SK-N-SH (cell line): ENCODE measurements around the gene LDLRAP1. TPM values are rescaled to one million over a fixed set of nuclear protein-coding genes. Genes with fewer than 3 reads are reported as not detected.

Experiments
- CTCF ChIA-PET: fragments of 300-600, 350-600 bp; formaldehyde crosslinking; extraction: SDS; loops from one replicate; lab custom pipeline; 2021; lab: Yijun Ruan, JAX
- POLR2A ChIA-PET: fragments of 350-600 bp; sonication (Branson Sonifier 250); formaldehyde crosslinking; extraction: SDS; loops from one replicate; lab custom pipeline; 2020; ENCODE audit warnings: antibody characterized with exemption, inconsistent platforms; lab: Yijun Ruan, JAX
- DNase-seq: peaks from one replicate; pipeline ENCODE4 v3.0.0; 2012
- H2AFZ ChIP-seq: fragments of 200-600 bp; sonication (generic); 2 replicates; pipeline ENCODE4 v1.8.1; 2016; ENCODE audit warnings: antibody characterized with exemption, mild to moderate bottlenecking, low read depth
- H3F3A ChIP-seq: fragments of 200-600 bp; sonication (generic); replicated peaks from 2 replicates; pipeline ENCODE3; 2016; ENCODE audit warnings: antibody characterized with exemption, mild to moderate bottlenecking; ENCODE audit not compliant: insufficient read depth
- H3K27ac ChIP-seq, 2 experiments: fragments of 200-500 bp in 1 of 2; fragments of 200-600 bp in 1 of 2; sonication (Bioruptor generic) in 1 of 2; sonication (generic), shearing (Covaris generic) in 1 of 2; 2 replicates each; pipeline versions ENCODE4 v1.5.1 to v1.6.1; 2014 to 2016; ENCODE audit warnings: low read depth in 2 of 2, inconsistent platforms in 1 of 2, low read length in 1 of 2, mild to moderate bottlenecking in 1 of 2, mixed read lengths in 1 of 2
- H3K27me3 ChIP-seq: fragments of 200-600 bp; sonication (generic), shearing (Covaris generic); 2 replicates; pipeline ENCODE4 v1.6.1; 2016; ENCODE audit warnings: mixed run types; ENCODE audit not compliant: insufficient read depth
- H3K36me3 ChIP-seq, 2 experiments: fragments of 200-500 bp in 1 of 2; fragments of 200-600 bp in 1 of 2; sonication (Bioruptor generic) in 1 of 2; sonication (generic) in 1 of 2; replicated peaks in 1 of 2; 2 replicates each; pipeline versions ENCODE3 to v1.5.1; 2014 to 2016; ENCODE audit warnings: low read length in 1 of 2, mild to moderate bottlenecking in 1 of 2; ENCODE audit not compliant: insufficient read depth in 2 of 2, control insufficient read depth in 1 of 2
- H3K4me1 ChIP-seq, 2 experiments: fragments of 200-500 bp in 1 of 2; fragments of 200-600 bp in 1 of 2; sonication (Bioruptor generic) in 1 of 2; sonication (generic), shearing (Covaris generic) in 1 of 2; 2 replicates each; pipeline versions ENCODE4 v1.5.1 to v1.6.1; 2014 to 2016; ENCODE audit warnings: low read depth in 1 of 2, low read length in 1 of 2, mixed run types in 1 of 2; ENCODE audit not compliant: insufficient read depth in 2 of 2, control insufficient read depth in 1 of 2
- H3K4me2 ChIP-seq: fragments of 200-600 bp; sonication (generic), shearing (Covaris generic); 2 replicates; pipeline ENCODE4 v1.6.1; 2017; ENCODE audit warnings: mixed run types
- H3K4me3 ChIP-seq, 2 experiments: fragments of 200-500 bp in 1 of 2; fragments of 200-600 bp in 1 of 2; sonication (Bioruptor generic) in 1 of 2; sonication (generic), shearing (Covaris generic) in 1 of 2; 2 replicates each; pipeline versions ENCODE4 v1.5.1 to v1.8.1; 2014 to 2016; ENCODE audit warnings: low read depth in 2 of 2, inconsistent platforms in 1 of 2, low read length in 1 of 2, mild to moderate bottlenecking in 1 of 2, mixed read lengths in 1 of 2, moderate library complexity in 1 of 2
- H3K79me2 ChIP-seq: fragments of 200-600 bp; sonication (generic); 2 replicates; pipeline ENCODE4 v1.8.1; 2017; ENCODE audit warnings: mild to moderate bottlenecking; ENCODE audit not compliant: insufficient read depth
- H3K9ac ChIP-seq: fragments of 200-600 bp; sonication (generic); 2 replicates; pipeline ENCODE4 v1.6.1; 2017; ENCODE audit warnings: mixed run types
- H3K9me2 ChIP-seq: fragments of 200-600 bp; sonication (generic); 2 replicates; pipeline ENCODE4 v1.6.1; 2017; ENCODE audit warnings: mixed run types
- H3K9me3 ChIP-seq: fragments of 200-600 bp; sonication (generic); 2 replicates; pipeline ENCODE4 v1.6.1; 2017; ENCODE audit warnings: mixed run types, mild to moderate bottlenecking, moderate library complexity
- H4K20me1 ChIP-seq: fragments of 200-600 bp; sonication (generic); 2 replicates; pipeline ENCODE4 v1.6.1; 2017; ENCODE audit warnings: mild to moderate bottlenecking, mixed run types; ENCODE audit not compliant: insufficient read depth
- CHD2 ChIP-seq: fragments of 150-350 bp; IDR thresholded peaks from 2 replicates; pipeline ENCODE4 v1.6.1; 2018; ENCODE audit warnings: low read length; ENCODE audit not compliant: partially characterized antibody
- ELF1 ChIP-seq: IDR thresholded peaks from 2 replicates; pipeline ENCODE4 v1.4.0; 2012
- FOSL2 ChIP-seq: IDR thresholded peaks from 2 replicates; pipeline ENCODE4 v1.4.0; 2012; ENCODE audit warnings: low read depth, mild to moderate bottlenecking, moderate library complexity, borderline replicate concordance
- GABPA ChIP-seq: IDR thresholded peaks from 2 replicates; pipeline ENCODE4 v1.4.0; 2012; ENCODE audit warnings: low read depth, mild to moderate bottlenecking
- MEF2A ChIP-seq: IDR thresholded peaks from 2 replicates; pipeline ENCODE4 v1.4.0; 2012; ENCODE audit warnings: low read depth, borderline replicate concordance
- NFIC ChIP-seq: IDR thresholded peaks from 2 replicates; pipeline ENCODE4 v1.4.0; 2012; ENCODE audit warnings: borderline replicate concordance
- RAD21 ChIP-seq: IDR thresholded peaks from 2 replicates; pipeline ENCODE4 v1.6.1; 2012; ENCODE audit warnings: mild to moderate bottlenecking, low read length
- RCOR1 ChIP-seq: fragments of 150-350 bp; IDR thresholded peaks from 2 replicates; pipeline ENCODE4 v1.6.1; 2017; ENCODE audit warnings: antibody characterized with exemption, low read length
- SMC3 ChIP-seq: IDR thresholded peaks from 2 replicates; pipeline ENCODE4 v1.6.1; 2012; ENCODE audit warnings: low read depth, low read length, improper control_type of control experiment
- TCF12 ChIP-seq: IDR thresholded peaks from 2 replicates; pipeline ENCODE4 v1.4.0; 2012
- TEAD4 ChIP-seq: IDR thresholded peaks from 2 replicates; pipeline ENCODE4 v1.4.0; 2012; ENCODE audit warnings: mild to moderate bottlenecking, borderline replicate concordance; ENCODE audit not compliant: insufficient read depth
- WGBS: methylation state at CpG from one replicate; pipeline ENCODE4 v1.1.6; 2017; ENCODE audit warnings: low lambda C conversion rate; 5-methylcytosine and 5-hydroxymethylcytosine counted together
- polyA plus RNA-seq, 3 experiments: library from polyadenylated mRNA; depleted of rRNA; stranded (reverse); fragments of >200 nt; gene quantifications; 2 replicates each; pipeline ENCODE4 v1.2.3, GENCODE V29; 2012
- TF ChIP-seq, protein P1 (sequence below): IDR thresholded peaks from 2 replicates; pipeline ENCODE4 v1.4.0; 2012; ENCODE audit warnings: low read depth, borderline replicate concordance
- TF ChIP-seq, protein P2 (sequence below): IDR thresholded peaks from 2 replicates; pipeline ENCODE4; 2012
- TF ChIP-seq, protein P3 (sequence below): IDR thresholded peaks from 2 replicates; pipeline ENCODE4 v1.6.1; 2012; ENCODE audit warnings: mild to moderate bottlenecking, low read depth, low read length, moderate library complexity

LDLRAP1 gene
- polyA plus RNA-seq, 1 of the 3 experiments (the other 2 are of a cell fraction) = 19.1 TPM

DNA sequence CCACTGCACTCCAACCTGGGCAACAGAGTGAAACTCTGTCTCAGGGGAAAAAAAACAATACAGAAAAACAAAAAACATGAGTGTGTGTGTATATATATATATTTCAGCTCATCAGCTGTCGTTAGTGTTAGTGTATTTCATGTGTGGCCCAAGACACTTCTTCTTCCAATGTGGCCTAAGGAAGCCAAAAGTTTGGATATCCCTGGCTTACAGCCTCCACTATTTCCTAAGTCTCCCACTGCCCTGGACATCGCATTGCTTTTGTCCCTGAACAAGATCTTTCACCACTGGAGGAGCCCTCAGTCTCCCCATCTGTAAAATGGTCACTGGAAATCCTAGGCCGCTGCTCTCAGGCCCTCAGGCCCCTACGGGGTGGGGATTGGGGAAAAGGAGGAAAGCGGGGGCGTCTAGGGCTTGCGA is 391 bp upstream of the LDLRAP1 start:
- H3F3A ChIP-seq = no peaks in the 10 kb centered on the region
- 20% methylated on average over 7 of the region's 7 CpGs for WGBS
- H3K9me2 ChIP-seq = no peaks in the 10 kb centered on the region
- H3K9me3 ChIP-seq = no peaks in the 10 kb centered on the region
- no peaks in the 10 kb centered on the region for H3K27me3 ChIP-seq
- H3K9ac ChIP-seq = no peak overlapping the region
- peak overlapping the region; percentile 76 for H3K4me3 ChIP-seq
- DNase-seq = no peak
- H2AFZ ChIP-seq = 0 out of 2 replicates have a peak overlapping the region, but pooled peaks have one; percentile 63
- H3K4me2 ChIP-seq = peak overlapping the region; percentile 98; the same call in 1 of the 2 replicates
- no peak overlapping the region for H3K27ac ChIP-seq
- TF ChIP-seq GABPA (no peak), RAD21 (no peak), RCOR1 (peak; percentile 65; the same call in 1 of the 2 replicates), ELF1 (no peak), TCF12 (no peak), SMC3 (no peak), TEAD4 (no peak)
- TF ChIP-seq, protein P1, sequence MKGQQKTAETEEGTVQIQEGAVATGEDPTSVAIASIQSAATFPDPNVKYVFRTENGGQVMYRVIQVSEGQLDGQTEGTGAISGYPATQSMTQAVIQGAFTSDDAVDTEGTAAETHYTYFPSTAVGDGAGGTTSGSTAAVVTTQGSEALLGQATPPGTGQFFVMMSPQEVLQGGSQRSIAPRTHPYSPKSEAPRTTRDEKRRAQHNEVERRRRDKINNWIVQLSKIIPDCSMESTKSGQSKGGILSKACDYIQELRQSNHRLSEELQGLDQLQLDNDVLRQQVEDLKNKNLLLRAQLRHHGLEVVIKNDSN = no peak
- TF ChIP-seq, all 33 proteins: peak for 1
- Histone ChIP-seq H4K20me1 (peaks cover 14% of the 10 kb centered on the region; the same call in 1 of the 2 replicates), H3K79me2 (peaks cover 34% of the 10 kb centered on the region; the same call in 1 of the 2 replicates), H3K36me3 (no peaks in the 10 kb centered on the region), H3K4me1 (peaks cover 6 to 23% of the 10 kb centered on the region in 2 experiments; a peak in 2 of 4 replicates)
- POLR2A ChIA-PET = no interaction called here
- CTCF ChIA-PET = interaction anchor here (0.7 to 1.4 kb wide), 4 partner anchors 20 to 266 kb away, joined by 3 read pairs; no protein-coding TSS in a partner anchor

DNA sequence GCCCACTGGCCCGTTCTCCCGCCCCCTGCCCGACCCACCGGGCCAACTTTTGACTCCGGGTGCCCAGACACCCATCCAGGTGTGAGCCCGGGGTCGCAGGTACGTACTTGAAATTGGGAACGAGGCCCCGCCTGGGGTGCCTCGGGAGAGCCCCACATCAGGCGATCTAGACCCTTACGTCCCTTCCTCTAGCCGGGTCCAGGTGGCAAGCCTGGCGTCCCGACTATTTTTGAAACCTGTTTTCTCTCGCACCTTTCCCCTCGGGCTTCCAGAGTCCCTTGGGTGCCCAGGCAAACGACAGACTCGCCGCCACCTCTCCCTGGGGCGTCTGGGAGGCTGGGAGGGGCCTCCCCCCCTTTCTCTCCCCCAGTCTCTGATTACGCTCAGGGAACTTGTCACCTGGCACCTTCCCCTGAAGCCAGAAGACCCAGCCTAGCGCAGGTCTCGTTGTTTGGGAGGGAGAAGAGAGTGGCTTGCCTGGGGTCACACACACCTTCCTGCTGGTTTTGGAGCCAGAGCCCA is 898 bp downstream of the LDLRAP1 start:
- Histone ChIP-seq H3K4me2 (peak overlapping the region; percentile 98), H3K9me2 (no peaks in the 10 kb centered on the region), H3K27ac (no peak overlapping the region), H3K4me3 (peak overlapping the region; percentile 76), H3K4me1 (peaks cover 6 to 23% of the 10 kb centered on the region in 2 experiments; a peak in 2 of 4 replicates), H3K9me3 (no peaks in the 10 kb centered on the region), H3F3A (no peaks in the 10 kb centered on the region), H3K79me2 (peaks cover 43% of the 10 kb centered on the region; the same call in 1 of the 2 replicates), H3K9ac (peak overlapping the region; percentile 71), H3K36me3 (no peaks in the 10 kb centered on the region), H3K27me3 (no peaks in the 10 kb centered on the region), H2AFZ (peak overlapping the region; percentile 22; the same call in 1 of the 2 replicates), H4K20me1 (peaks cover 14% of the 10 kb centered on the region; the same call in 1 of the 2 replicates)
- WGBS = 63% methylated on average over 12 of the region's 25 CpGs
- no peak for TF ChIP-seq FOSL2
- no peak for TF ChIP-seq GABPA
- CTCF ChIA-PET = interaction anchor here (1.4 kb wide), 2 partner anchors 13 to 265 kb away, joined by 3 read pairs; no protein-coding TSS in a partner anchor
- POLR2A ChIA-PET = no interaction called here
- DNase-seq = no peak

DNA sequence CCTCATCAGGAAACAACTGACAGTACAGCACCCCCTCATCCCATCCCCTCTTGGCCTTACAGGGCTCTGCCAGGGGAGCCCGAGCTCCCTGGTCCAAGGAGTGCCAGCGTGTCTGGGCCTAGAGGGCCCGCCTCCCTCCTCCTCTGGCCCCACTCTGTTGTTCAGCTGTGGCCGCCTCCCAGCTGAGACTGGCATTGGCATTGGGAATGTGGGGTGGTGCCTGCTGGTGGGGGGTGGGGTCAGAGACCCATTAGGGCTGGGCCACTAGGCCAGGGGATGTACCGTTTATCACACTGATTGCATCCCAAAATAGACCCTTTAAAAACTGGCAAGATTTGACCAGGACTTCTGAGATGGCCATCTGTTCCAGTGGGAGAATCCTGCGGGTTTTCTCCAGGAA is 1.4 kb downstream of the LDLRAP1 start:
- H4K20me1 ChIP-seq = peaks cover 14% of the 10 kb centered on the region; the same call in 1 of the 2 replicates
- no peak overlapping the region for H3K27ac ChIP-seq
- no peaks in the 10 kb centered on the region for H3K27me3 ChIP-seq
- peaks cover 7 to 23% of the 10 kb centered on the region in 2 experiments; a peak in 2 of 4 replicates for H3K4me1 ChIP-seq
- no peaks in the 10 kb centered on the region for H3K9me2 ChIP-seq
- H3K9me3 ChIP-seq = no peaks in the 10 kb centered on the region
- WGBS = 43% methylated on average over 2 of the region's 6 CpGs
- ChIA-PET POLR2A (no interaction called here), CTCF (interaction anchor here (1.4 to 1.9 kb wide), 2 partner anchors 12 to 27 kb away, joined by 3 to 7 read pairs; no protein-coding TSS in a partner anchor)
- H3K4me2 ChIP-seq = peak overlapping the region; percentile 98
- no peak overlapping the region for H2AFZ ChIP-seq
- peak overlapping the region; percentile 71; the same call in 1 of the 2 replicates for H3K9ac ChIP-seq
- peaks cover 46% of the 10 kb centered on the region; the same call in 1 of the 2 replicates for H3K79me2 ChIP-seq
- H3F3A ChIP-seq = no peaks in the 10 kb centered on the region
- H3K36me3 ChIP-seq = no peaks in the 10 kb centered on the region
- peak overlapping the region; percentile 76 for H3K4me3 ChIP-seq
- peak; percentile 60 for DNase-seq
- TF ChIP-seq, protein P2, sequence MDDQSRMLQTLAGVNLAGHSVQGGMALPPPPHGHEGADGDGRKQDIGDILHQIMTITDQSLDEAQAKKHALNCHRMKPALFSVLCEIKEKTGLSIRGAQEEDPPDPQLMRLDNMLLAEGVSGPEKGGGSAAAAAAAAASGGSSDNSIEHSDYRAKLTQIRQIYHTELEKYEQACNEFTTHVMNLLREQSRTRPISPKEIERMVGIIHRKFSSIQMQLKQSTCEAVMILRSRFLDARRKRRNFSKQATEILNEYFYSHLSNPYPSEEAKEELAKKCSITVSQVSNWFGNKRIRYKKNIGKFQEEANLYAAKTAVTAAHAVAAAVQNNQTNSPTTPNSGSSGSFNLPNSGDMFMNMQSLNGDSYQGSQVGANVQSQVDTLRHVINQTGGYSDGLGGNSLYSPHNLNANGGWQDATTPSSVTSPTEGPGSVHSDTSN = no peak
- TF ChIP-seq, protein P1 = no peak
- TF ChIP-seq, protein P3, sequence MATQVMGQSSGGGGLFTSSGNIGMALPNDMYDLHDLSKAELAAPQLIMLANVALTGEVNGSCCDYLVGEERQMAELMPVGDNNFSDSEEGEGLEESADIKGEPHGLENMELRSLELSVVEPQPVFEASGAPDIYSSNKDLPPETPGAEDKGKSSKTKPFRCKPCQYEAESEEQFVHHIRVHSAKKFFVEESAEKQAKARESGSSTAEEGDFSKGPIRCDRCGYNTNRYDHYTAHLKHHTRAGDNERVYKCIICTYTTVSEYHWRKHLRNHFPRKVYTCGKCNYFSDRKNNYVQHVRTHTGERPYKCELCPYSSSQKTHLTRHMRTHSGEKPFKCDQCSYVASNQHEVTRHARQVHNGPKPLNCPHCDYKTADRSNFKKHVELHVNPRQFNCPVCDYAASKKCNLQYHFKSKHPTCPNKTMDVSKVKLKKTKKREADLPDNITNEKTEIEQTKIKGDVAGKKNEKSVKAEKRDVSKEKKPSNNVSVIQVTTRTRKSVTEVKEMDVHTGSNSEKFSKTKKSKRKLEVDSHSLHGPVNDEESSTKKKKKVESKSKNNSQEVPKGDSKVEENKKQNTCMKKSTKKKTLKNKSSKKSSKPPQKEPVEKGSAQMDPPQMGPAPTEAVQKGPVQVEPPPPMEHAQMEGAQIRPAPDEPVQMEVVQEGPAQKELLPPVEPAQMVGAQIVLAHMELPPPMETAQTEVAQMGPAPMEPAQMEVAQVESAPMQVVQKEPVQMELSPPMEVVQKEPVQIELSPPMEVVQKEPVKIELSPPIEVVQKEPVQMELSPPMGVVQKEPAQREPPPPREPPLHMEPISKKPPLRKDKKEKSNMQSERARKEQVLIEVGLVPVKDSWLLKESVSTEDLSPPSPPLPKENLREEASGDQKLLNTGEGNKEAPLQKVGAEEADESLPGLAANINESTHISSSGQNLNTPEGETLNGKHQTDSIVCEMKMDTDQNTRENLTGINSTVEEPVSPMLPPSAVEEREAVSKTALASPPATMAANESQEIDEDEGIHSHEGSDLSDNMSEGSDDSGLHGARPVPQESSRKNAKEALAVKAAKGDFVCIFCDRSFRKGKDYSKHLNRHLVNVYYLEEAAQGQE = no peak
- no peak for TF ChIP-seq MEF2A
- no peak for TF ChIP-seq RAD21
- no peak for TF ChIP-seq CHD2
- no peak for TF ChIP-seq ELF1
- no peak for TF ChIP-seq TCF12
- no peak for TF ChIP-seq NFIC
